SU-DHL-6 (cell line): ENCODE data around the gene FAM110A.

Experiments used
- CTCF ChIP-seq: fragments of 200-600 bp; sonication (generic); IDR thresholded peaks from one replicate; pipeline ENCODE4 v1.5.1; 2017; ENCODE audit warnings: antibody characterized with exemption, mild to moderate bottlenecking, low read length, moderate library complexity; ENCODE audit not compliant: insufficient read depth, poor library complexity, severe bottlenecking
- EZH2phosphoT487 ChIP-seq: fragments of 200-600 bp; sonication (generic), shearing (Covaris generic); conservative IDR thresholded peaks from 2 replicates; pipeline ENCODE4 v1.6.1; 2018; ENCODE audit warnings: mild to moderate bottlenecking, antibody characterized with exemption, low read length, moderate library complexity, mixed read lengths

GRCh38 chr20:796921-797320 lies 36.6 kb upstream of the FAM110A start:
- TF ChIP-seq CTCF (no peak), EZH2phosphoT487 (no peak)
